DMS 273 treated with DMSO at 0.1 percent for 48 hours (cell line): ENCODE results near the gene RACGAP1.
A peak's percentile ranks its signal among the peaks of the same experiment; 100 is the strongest.
"Not testable (repeated sequence)": the region's sequence is repeated elsewhere in the genome, so short reads cannot be mapped to it uniquely, and the experiment has no call there.

ENCODE experiments used
- DNase-seq: peaks from one replicate; lab custom pipeline; 2025; lab: John Stamatoyannopoulos, UW

RACGAP1 gene

GRCh38 chr12:49986476-49986875 lies 38.8 kb downstream of the RACGAP1 start:
- DNase-seq, result not testable (repeated sequence)

DNA sequence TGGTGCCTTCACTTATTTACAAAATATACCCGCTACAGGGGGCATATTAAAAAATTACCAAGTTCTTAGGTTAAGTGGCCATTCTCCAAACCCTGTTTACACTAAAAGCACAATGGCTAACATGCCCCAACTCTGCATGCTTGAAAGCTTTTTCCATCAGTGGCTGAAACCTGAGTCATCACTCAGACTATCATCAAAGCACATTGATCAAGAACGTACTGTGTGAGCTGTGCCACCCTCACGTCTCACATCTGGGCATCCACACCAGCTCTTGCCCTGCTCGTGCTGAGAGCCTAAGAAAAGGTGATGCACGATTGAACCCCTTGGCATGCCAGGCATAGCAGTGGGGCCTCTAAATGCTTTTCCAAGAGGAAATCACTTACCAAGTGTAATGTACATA lies 39.3 kb downstream of the RACGAP1 start:
- no peak for DNase-seq

GRCh38 chr12:49984476-49985359 lies 40.6 kb downstream of the RACGAP1 start:
- DNase-seq, result no peak

- DNase-seq, result peak; percentile 72
Measured at GRCh38 chr12:49983892-49984291, 41.4 kb downstream of the RACGAP1 start.

DNA sequence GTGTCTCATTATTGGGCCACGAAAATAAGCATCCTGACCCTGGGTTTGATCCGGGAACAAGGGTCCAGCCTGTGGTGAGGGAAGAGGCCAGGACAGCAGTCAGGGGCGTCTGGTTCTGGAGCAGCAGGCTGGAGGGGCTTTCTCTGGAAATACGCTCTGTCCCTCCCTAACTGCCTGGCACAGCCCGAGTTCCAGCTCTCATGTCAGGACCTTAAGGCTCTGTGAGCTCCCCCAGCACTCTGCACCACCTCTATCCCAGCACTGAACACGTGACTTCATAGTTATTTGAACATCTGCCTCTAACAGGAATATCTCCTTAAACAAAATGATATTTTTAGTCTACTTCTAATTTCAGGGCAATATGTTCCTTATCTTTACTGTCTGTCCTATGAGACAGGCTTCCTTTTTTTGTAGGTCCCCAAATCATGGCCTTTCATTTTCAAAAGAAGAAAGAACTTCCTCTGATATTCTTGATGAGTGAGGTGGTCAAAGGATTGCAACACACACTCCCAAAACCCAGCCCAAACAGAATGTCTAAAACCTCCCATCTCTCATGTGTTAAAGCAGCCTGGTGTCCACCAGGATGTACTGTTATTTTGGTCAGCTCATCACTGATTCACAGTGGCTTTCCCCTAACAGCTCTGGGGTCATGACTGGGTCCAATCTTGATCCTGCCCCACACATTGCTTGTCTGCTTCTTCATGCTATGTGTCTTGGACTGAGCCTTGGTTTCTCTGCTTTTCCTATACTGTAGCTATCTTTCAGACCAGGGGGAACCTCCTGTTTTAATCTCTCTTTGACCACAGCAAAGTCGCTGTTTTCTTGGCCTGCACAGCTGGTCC lies 42.8 kb downstream of the RACGAP1 start:
- no peak for DNase-seq

- no peak for DNase-seq
Measured at GRCh38 chr12:49980501-49981349, 44.6 kb downstream of the RACGAP1 start.

DNA sequence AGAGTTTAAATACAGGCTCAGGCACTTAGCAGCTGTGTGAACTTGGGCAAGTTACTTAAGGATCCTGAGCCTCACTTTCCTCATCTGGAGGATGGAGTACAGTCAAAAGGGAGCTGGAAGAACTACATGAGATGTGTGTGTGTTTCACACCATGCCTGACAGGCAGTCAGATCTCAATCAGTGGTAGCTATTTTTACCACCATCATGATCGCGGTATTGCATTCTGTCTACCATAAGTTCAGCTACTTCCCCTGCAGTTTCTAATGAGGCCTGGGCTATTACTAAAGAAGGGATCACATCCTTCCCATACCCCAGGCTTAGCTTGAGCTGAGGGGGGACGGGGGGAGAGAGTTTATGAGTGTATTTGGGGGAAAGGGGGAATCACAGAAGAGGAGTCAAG lies 45.5 kb downstream of the RACGAP1 start:
- no peak for DNase-seq

- DNase-seq, result no peak
Measured at GRCh38 chr12:49979016-49979586, 46.2 kb downstream of the RACGAP1 start.

- DNase-seq, result no peak
Measured at GRCh38 chr12:49978125-49978524, 47.2 kb downstream of the RACGAP1 start.

DNA sequence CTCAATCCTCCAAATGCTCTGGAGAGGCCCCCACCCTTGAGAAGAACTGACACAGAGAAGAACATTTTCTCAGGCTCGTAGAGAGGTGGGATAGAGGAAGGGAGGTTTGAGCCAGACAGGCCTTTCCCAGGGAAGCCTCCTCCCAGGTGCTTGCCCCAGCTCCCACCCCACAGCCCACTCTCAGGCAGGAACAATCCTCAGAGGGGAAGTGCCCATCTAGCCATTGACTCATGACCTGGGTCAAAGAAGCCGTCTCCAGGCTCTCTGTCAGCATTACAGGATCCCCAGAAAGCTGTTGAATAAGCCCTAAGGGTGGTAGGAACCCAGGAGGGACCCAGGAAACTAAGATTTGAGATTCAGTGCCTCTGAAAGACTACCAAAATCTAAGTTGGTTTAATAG lies 48.7 kb downstream of the RACGAP1 start:
- DNase-seq, result no peak

DNA sequence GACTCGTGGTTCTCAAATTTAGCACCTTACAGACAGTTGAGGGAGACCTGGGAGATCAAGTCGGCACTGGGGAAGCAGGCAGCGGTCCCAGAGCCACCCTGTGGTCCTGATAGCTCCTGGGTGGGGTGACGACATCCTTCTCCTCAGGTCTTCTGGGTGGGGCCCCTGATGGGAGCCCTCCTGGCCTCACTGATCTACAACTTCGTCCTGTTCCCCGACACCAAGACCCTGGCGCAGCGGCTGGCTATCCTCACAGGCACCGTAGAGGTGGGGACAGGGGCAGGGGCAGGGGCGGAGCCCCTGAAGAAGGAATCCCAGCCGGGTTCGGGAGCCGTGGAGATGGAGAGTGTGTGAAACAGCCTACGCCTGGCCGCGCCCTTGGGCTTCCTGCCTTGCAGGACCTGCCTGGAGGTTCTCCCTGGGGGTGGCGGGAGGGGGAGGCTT lies 50.0 kb downstream of the RACGAP1 start:
- no peak for DNase-seq

DNA sequence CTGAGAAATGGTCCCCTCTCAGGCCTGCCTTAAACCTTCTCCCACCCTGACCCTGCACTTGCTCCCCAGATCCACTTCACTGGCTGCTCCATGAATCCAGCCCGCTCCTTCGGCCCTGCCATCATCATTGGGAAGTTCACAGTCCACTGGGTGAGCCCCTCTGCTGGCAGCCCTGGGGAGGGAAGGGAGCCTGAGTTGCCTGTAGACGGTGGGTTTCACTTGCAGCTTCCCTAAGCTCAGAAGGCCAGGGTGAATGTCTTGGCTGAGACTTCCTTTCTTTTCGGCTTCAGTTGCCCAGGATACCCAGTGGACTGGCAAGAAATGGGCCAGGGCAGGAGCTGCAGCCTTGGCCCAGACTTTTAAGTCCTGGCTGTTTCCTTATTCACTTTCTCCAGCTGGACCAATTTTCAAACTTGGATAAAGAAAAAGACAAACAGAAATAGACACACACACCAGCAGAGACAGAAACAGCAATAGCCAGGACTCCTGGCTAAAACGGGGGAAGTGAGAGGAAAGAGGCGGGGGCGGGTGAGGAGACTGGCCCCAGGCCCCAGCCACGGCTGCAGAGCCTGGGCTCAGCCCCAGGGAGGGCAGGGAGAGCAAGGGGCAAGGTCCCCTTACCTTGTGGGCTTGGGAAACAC lies 50.5 kb downstream of the RACGAP1 start:
- no peak for DNase-seq

DNA sequence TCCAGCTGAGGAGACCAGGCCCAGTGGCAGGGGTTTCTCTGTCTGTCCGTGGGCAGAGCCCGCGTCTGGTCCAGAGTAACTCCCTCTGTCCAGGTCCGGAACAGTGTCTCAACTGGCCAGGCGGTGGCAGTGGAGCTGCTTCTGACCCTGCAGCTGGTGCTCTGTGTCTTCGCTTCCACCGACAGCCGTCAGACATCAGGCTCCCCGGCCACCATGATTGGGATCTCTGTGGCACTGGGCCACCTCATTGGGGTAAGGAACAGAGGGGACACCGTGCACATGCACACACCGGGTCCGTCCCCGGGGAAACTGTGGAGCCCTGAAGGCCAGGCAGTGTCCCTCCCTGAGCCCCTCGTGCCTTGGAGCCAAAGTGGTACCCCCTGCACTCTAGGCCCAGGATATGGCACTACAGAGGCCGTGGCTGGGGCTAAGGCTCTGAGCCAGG lies 51.0 kb downstream of the RACGAP1 start:
- DNase-seq, result no peak

DNA sequence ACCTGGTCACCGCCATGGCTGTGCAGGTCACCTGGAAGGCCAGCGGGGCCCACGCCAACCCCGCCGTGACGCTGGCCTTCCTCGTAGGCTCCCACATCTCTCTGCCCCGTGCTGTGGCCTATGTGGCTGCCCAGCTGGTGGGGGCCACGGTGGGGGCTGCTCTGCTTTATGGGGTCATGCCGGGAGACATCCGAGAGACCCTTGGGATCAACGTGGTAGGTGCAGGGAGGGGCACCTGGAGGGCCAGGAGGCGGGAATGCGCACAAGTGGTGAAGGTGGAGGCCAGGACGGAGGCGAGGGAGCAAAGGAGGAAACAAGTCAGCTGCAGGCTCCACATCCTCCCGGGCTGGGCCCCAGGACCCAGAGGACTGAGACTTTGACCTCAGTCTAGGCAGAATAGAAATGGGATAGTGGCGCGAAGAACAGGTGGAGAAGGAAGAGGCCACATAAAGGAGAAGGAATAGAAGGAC lies 51.9 kb downstream of the RACGAP1 start:
- no peak for DNase-seq

DNA sequence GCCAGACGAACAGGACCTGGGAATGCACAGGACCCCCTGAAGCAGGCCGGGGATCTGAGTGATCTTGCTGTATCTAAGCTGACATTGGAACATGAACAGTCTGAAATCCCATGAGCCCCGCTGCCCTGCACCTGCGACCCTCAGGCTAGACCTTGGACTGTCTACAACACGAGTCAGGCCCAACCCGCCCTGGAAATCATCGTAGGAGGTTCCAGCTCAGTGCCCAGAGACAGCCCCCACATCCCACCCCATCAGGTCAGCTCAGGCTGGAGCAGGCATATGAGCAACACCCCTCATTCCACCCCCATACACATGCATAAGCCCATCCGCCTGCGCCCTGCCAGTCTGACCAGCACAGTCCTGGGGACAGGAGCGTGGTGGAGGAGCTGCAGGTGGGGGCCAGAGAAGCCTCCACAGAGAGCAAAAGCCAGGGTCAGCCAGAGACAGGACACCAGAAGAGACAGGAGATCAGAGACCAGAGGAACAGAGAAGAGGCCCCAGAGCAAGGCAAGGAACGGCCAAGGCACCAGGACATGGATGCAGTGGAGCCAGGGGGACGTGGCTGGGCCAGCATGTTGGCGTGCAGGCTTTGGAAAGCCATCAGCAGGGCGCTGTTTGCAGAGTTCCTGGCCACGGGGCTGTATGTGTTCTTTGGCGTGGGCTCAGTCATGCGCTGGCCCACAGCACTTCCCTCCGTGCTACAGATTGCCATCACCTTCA lies 52.5 kb downstream of the RACGAP1 start, which contains the start of gene AQP6:
TSS of gene AQP6 (plus strand) at position 307 of the 720 bp plus-strand sequence. CDS start at position 534, 227 bp downstream.
- no peak for DNase-seq

GRCh38 chr12:49972129-49972528 lies 53.2 kb downstream of the RACGAP1 start:
- no peak for DNase-seq

DNA sequence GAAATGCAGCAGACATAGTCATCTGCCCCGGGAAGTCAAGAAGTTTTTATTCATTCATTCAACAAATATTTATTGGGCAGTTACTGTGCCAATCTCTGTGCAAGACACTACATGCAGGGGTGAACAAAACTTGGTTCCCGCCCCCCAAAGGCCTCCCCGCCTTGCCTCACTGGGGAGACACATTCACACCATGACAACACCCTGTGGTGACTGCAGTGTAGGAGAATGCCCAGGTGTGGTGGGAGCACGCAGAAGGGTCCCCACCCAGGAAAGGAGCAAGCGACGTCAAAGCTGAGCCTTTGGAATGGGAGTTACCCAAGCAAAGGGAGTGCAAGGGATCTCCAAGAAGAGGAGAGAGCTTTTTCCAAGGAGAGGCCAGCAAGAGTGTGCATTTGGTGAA lies 54.2 kb downstream of the RACGAP1 start:
- DNase-seq, result no peak

DNA sequence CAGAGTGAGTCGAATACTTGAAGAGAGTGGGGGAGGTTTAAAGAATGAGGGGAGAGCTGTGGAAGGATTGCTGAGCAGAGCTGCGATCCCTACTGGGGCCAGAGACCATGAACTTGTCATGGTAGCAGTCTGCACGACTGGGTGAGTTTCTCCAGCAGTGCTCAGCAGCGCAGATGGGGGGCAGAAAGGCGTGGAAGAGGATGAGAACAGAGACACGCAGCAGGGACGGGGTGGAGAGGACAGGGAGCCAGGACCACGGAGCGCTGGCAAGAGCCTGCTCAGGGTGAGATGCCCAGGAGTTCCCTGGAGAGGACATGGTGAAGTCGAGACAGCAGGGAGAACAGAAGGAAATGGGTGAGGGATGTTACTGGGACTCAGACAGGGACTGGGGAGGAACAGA lies 54.6 kb downstream of the RACGAP1 start:
- DNase-seq, result no peak

GRCh38 chr12:49969651-49970429 lies 55.5 kb downstream of the RACGAP1 start:
- no peak for DNase-seq
